ENCODE data around the gene MSMO1. TPM values are rescaled to one million over a fixed set of nuclear protein-coding genes. Genes with fewer than 3 reads are reported as not detected.

Gene MSMO1
- total and polyA plus RNA-seq, 2 of the 8 experiments (the other 6 are each of a cell fraction or from before 2014, with no cell fraction given), result 79.8 to 109 TPM

- Histone ChIP-seq H2AK5ac (ENCODE audit: low read depth, low read length) (no peak overlapping the region), H3K79me2 (ENCODE audit: control insufficient read depth in 1 of 2, insufficient read depth in 2 of 2, low read length in 2 of 2) (no peaks in the 10 kb centered on the region)
- POLR2A ChIA-PET (ENCODE audit: partially characterized antibody), result no interaction called here
These were observed 42.1 kb downstream of the MSMO1 start for GRCh38 chr4:165369522-165369921.

More at GRCh38 chr4:165369522-165369921, 42.1 kb downstream of the MSMO1 start:
- Histone ChIP-seq H3K23ac (ENCODE audit: insufficient read length) (no peak overlapping the region), H2BK5ac (ENCODE audit: low read depth, low read length) (no peak overlapping the region), H3K27ac (ENCODE audit: low read depth, low read length) (no peak overlapping the region), H3K14ac (ENCODE audit: insufficient read length) (no peak overlapping the region), H3K56ac (replicated peaks; ENCODE audit: insufficient read length, low read depth, low read length) (no peak overlapping the region), H3K18ac (ENCODE audit: extremely low read depth, low read length) (no peak overlapping the region), H2BK15ac (ENCODE audit: low read length) (no peak overlapping the region), H3K4me1 (replicated peaks in 1 of 4; ENCODE audit: control insufficient read depth in 3 of 4, insufficient read depth in 4 of 4, low read length in 3 of 4) (peaks cover 0 to 6% (median 2%) of the 10 kb centered on the region in 4 experiments; a peak in 2 of 7 replicates), H4K5ac (ENCODE audit: insufficient read length, low read depth, low read length) (no peak overlapping the region), H3K9ac (replicated peaks in 1 of 4; ENCODE audit: extremely low read depth in 1 of 4, low read depth in 3 of 4, low read length in 3 of 4) (no peak overlapping the region), H3K79me1 (ENCODE audit: low read depth, low read length) (no peaks in the 10 kb centered on the region), H3K4ac (replicated peaks; ENCODE audit: insufficient read length, low read depth, low read length) (no peak overlapping the region), H3K4me3 (ENCODE audit: extremely low read depth in 1 of 4, insufficient read depth in 2 of 4, low read depth in 3 of 4, low read length in 4 of 4) (no peak overlapping the region), H3K27me3 (replicated peaks in 1 of 4; ENCODE audit: control insufficient read depth in 3 of 4, extremely low read depth in 1 of 4, insufficient read depth in 3 of 4, low read length in 3 of 4) (no peaks in the 10 kb centered on the region), H2BK120ac (replicated peaks; ENCODE audit: low read depth, low read length) (no peak overlapping the region), H4K8ac (ENCODE audit: extremely low read depth, insufficient read depth, low read length) (no peak overlapping the region), H3K36me3 (ENCODE audit: control insufficient read depth in 2 of 4, insufficient read depth in 4 of 4, low read length in 3 of 4) (no peaks in the 10 kb centered on the region), H2BK20ac (ENCODE audit: low read length) (no peak overlapping the region), H3K9me3 (ENCODE audit: insufficient read depth in 2 of 2, low read depth in 1 of 2, low read length in 1 of 2) (no peaks in the 10 kb centered on the region), H4K91ac (replicated peaks; ENCODE audit: insufficient read length, low read length) (no peak overlapping the region), H3K4me2 (ENCODE audit: insufficient read depth in 1 of 2, low read depth in 2 of 2, low read length in 2 of 2) (no peak overlapping the region), H2AFZ (ENCODE audit: low read length) (no peak overlapping the region), H3K23me2 (ENCODE audit: low read depth, low read length) (no peaks in the 10 kb centered on the region), H2BK12ac (ENCODE audit: low read depth, low read length) (no peak overlapping the region), H4K20me1 (replicated peaks in 1 of 2; ENCODE audit: control insufficient read depth in 1 of 2, insufficient read depth in 2 of 2, low read length in 2 of 2) (no peaks in the 10 kb centered on the region)
- TF ChIP-seq CHD2 (IDR thresholded peaks at IDR 0.05; ENCODE audit: low read length), result no peak
- CTCF ChIA-PET (ENCODE audit: partially characterized antibody), result interaction anchor here (1.0 kb wide), 1 partner anchor 18 kb away, joined by 3 read pairs; no protein-coding TSS in a partner anchor
- 81% methylated on average over 5 of the region's 5 CpGs; no CpG with 5 or more reads in 1 of the 2 experiments for WGBS, 2 experiments (ENCODE audit: extremely low coverage in 1 of 2, insufficient coverage in 1 of 2, insufficient read length in 1 of 2, insufficient replicate concordance in 2 of 2, low coverage in 1 of 2, low lambda C conversion rate in 2 of 2, missing lambda C conversion rate in 1 of 2)
- DNase-seq (ENCODE audit: low read depth in 1 of 2, low spot score in 2 of 2) (no peak), FAIRE-seq (no peak)
